Measurements from ENCODE around the gene WNT5A. TPM values are rescaled to one million over a fixed set of nuclear protein-coding genes. Genes with fewer than 3 reads are reported as not detected.

Gene WNT5A
- total RNA-seq, 4 donors from 2014 or later: 6.2 to 96.5 (median 23.1) TPM

- Histone ChIP-seq H3K36me3 (no peaks in the 10 kb centered on the region), H3K4me1 (no peaks in the 10 kb centered on the region), H3K9me3 (no peaks in the 10 kb centered on the region), H3K4me3 (no peak overlapping the region), H3K27ac (no peak overlapping the region), H3K27me3 (no peaks in the 10 kb centered on the region)
- TF ChIP-seq POLR2A (IDR thresholded peaks at IDR 0.05): no peak
- TF ChIP-seq, protein P1, sequence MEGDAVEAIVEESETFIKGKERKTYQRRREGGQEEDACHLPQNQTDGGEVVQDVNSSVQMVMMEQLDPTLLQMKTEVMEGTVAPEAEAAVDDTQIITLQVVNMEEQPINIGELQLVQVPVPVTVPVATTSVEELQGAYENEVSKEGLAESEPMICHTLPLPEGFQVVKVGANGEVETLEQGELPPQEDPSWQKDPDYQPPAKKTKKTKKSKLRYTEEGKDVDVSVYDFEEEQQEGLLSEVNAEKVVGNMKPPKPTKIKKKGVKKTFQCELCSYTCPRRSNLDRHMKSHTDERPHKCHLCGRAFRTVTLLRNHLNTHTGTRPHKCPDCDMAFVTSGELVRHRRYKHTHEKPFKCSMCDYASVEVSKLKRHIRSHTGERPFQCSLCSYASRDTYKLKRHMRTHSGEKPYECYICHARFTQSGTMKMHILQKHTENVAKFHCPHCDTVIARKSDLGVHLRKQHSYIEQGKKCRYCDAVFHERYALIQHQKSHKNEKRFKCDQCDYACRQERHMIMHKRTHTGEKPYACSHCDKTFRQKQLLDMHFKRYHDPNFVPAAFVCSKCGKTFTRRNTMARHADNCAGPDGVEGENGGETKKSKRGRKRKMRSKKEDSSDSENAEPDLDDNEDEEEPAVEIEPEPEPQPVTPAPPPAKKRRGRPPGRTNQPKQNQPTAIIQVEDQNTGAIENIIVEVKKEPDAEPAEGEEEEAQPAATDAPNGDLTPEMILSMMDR (IDR thresholded peaks at IDR 0.05): no peak
- no peak for DNase-seq
- intact Hi-C loops (cut with DNase I; ENCODE audit: low total_unique reads): no loop called here
Observed at GRCh38 chr3:55474213-55474632, 12.9 kb downstream of the WNT5A start.

- TF ChIP-seq POLR2A (IDR thresholded peaks at IDR 0.05): no peak
- TF ChIP-seq, protein P1 (IDR thresholded peaks at IDR 0.05): no peak
- Histone ChIP-seq H3K27ac (no peak overlapping the region), H3K27me3 (no peaks in the 10 kb centered on the region), H3K9me3 (no peaks in the 10 kb centered on the region), H3K4me1 (no peaks in the 10 kb centered on the region), H3K4me3 (no peak overlapping the region), H3K36me3 (no peaks in the 10 kb centered on the region)
- intact Hi-C loops (cut with DNase I; ENCODE audit: low total_unique reads): no loop called here
- DNase-seq: no peak
Observed at GRCh38 chr3:55473788-55474187, 13.3 kb downstream of the WNT5A start.

- no peak overlapping the region for H3K4me3 ChIP-seq
- no peaks in the 10 kb centered on the region for H3K9me3 ChIP-seq
- no peaks in the 10 kb centered on the region for H3K27me3 ChIP-seq
- intact Hi-C loops (cut with DNase I; ENCODE audit: low total_unique reads): no loop called here
- no peak for TF ChIP-seq POLR2A (IDR thresholded peaks at IDR 0.05)
- TF ChIP-seq, protein P1 (IDR thresholded peaks at IDR 0.05): no peak
- DNase-seq: no peak
- no peak overlapping the region for H3K27ac ChIP-seq
- H3K36me3 ChIP-seq: no peaks in the 10 kb centered on the region
- no peaks in the 10 kb centered on the region for H3K4me1 ChIP-seq
Observed at GRCh38 chr3:55471522-55472280, 15.4 kb downstream of the WNT5A start.

GRCh38 chr3:55471084-55471483, 16.0 kb downstream of the WNT5A start:
- H3K4me3 ChIP-seq: no peak overlapping the region
- no peaks in the 10 kb centered on the region for H3K4me1 ChIP-seq
- no peaks in the 10 kb centered on the region for H3K27me3 ChIP-seq
- intact Hi-C loops (cut with DNase I; ENCODE audit: low total_unique reads): no loop called here
- H3K36me3 ChIP-seq: no peaks in the 10 kb centered on the region
- DNase-seq: no peak
- H3K27ac ChIP-seq: no peak overlapping the region
- TF ChIP-seq, protein P1 (IDR thresholded peaks at IDR 0.05): no peak
- no peak for TF ChIP-seq POLR2A (IDR thresholded peaks at IDR 0.05)
- no peaks in the 10 kb centered on the region for H3K9me3 ChIP-seq

DNA sequence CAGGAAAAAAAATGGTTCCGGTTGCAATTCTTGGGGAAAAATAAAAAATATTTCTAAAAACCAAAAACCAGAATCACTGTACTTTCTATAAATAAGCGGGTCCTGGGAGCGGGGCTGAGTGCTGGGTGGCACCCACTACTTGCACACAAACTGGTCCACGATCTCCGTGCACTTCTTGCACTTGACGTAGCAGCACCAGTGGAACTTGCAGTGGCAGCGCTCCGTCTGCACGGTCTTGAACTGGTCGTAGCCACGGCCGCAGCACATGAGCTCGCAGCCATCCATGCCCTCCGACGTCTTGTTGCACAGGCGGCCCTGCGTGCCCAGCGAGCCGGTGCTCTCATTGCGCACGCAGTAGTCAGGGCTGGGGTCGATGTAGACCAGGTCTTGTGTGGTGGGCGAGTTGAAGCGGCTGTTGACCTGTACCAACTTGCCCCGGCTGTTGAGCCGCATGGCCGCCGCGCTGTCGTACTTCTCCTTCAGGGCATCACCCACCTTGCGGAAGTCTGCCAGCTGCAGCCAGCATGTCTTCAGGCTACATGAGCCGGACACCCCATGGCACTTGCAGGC, 17.1 kb downstream of the WNT5A start:
- Histone ChIP-seq H3K27me3 (no peaks in the 10 kb centered on the region), H3K4me1 (no peaks in the 10 kb centered on the region), H3K4me3 (no peak overlapping the region), H3K27ac (no peak overlapping the region), H3K36me3 (no peaks in the 10 kb centered on the region), H3K9me3 (no peaks in the 10 kb centered on the region)
- intact Hi-C loops (cut with DNase I; ENCODE audit: low total_unique reads): no loop called here
- no peak for TF ChIP-seq POLR2A (IDR thresholded peaks at IDR 0.05)
- TF ChIP-seq, protein P1 (IDR thresholded peaks at IDR 0.05): no peak
- no peak for DNase-seq

Measured in uterus (tissue), 4 donors.